WI38 (cell line): ENCODE data around the gene MYL10.
"Not testable (repeated sequence)": the region's sequence is repeated elsewhere in the genome, so short reads cannot be mapped to it uniquely, and the experiment has no call there.

Experiments
- H3K4me3 ChIP-seq: 2 replicates; pipeline ENCODE4 v1.5.1; 2011; ENCODE audit warnings: low read depth, mild to moderate bottlenecking, control low read depth, low read length
- TF ChIP-seq, protein P1 (sequence below): IDR thresholded peaks from 2 replicates; pipeline ENCODE4 v1.5.1; 2012; ENCODE audit warnings: low read depth, mild to moderate bottlenecking, control low read depth, low read length

MYL10 gene

DNA sequence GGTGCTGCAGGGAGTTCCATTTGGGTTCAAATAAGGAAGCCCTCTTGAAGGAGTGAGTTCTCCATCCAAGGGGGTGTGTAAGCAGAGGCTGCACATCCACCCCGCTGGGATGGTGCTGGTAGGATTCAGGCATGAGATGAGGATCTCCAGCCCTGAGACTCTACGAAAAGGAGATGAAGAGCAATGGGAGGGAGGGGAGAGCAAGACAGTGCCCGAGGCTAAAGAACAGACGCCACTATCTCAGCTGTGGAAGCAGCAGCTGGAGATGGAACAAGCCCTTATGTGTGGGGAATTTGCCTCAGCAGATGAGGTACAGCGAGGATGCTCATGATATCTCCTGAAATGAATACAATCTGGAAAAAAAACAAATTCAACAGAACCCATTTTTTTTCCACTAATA is 28.1 kb upstream of the MYL10 start:
- H3K4me3 ChIP-seq = no peak overlapping the region
- TF ChIP-seq, protein P1, sequence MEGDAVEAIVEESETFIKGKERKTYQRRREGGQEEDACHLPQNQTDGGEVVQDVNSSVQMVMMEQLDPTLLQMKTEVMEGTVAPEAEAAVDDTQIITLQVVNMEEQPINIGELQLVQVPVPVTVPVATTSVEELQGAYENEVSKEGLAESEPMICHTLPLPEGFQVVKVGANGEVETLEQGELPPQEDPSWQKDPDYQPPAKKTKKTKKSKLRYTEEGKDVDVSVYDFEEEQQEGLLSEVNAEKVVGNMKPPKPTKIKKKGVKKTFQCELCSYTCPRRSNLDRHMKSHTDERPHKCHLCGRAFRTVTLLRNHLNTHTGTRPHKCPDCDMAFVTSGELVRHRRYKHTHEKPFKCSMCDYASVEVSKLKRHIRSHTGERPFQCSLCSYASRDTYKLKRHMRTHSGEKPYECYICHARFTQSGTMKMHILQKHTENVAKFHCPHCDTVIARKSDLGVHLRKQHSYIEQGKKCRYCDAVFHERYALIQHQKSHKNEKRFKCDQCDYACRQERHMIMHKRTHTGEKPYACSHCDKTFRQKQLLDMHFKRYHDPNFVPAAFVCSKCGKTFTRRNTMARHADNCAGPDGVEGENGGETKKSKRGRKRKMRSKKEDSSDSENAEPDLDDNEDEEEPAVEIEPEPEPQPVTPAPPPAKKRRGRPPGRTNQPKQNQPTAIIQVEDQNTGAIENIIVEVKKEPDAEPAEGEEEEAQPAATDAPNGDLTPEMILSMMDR = no peak

DNA sequence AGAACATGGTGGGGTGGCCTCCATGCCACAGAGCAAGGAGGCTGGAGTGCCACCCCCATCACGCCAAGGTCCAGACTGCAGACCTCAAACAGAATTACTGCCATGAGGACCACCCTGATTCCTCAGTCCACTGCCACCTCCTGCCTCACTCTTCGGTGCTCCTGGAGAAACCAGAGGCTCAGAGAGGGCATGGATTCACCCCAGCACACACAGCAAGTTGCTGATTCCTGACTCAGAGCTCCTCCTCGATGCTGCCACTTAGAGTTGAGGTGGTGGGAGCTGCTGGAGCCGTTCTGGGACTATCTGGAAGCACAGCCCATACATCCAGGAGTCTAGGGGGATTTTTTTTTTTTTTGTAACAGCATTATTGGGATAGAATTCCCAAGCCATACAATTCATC is 22.0 kb upstream of the MYL10 start:
- TF ChIP-seq, protein P1 = no peak
- no peak overlapping the region for H3K4me3 ChIP-seq

DNA sequence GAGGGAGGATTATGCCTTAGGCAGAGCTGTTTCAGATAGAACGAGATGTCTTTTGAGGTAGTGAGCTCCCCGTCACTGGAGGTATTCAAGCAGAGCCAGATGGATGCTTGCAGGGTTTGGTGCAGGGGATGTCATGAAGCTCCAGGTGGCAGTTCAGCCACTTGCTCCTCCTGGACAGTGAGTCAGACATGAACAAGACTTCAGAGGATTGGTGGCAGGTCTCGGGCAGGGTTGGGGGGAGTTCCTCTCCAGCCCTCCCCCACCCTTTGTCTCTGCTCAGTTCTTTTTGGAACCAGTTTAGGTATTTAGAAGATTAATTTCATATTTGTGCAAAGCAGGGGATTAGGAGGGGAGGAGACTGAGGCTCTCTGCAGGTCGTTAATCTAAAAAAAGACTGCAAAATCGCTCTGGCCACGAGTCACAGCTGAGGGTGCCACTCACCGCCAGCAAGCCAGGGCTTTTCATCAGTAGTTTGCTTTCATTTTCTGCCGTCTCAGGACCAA is 21.5 kb upstream of the MYL10 start:
- TF ChIP-seq, protein P1 = no peak
- H3K4me3 ChIP-seq = no peak overlapping the region

DNA sequence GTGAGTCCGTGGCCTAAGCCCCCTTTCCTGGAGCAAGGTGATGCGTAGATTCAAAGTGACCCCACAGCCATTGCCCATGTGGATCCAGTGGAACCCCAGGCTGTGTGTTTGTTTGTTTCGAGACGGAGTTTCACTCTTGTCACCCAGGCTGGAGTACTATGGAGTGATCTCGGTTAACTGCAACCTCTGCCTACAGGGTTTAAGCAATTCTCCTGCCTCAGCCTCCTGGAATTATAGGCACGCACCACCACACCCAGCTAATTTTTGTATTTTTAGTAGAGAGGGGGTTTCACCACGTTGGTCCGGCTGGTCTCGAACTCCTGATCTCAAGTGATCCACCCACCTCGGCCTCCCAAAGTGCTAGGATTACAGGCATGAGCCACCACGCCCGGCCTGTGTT is 18.8 kb upstream of the MYL10 start:
- not testable (repeated sequence) for H3K4me3 ChIP-seq

DNA sequence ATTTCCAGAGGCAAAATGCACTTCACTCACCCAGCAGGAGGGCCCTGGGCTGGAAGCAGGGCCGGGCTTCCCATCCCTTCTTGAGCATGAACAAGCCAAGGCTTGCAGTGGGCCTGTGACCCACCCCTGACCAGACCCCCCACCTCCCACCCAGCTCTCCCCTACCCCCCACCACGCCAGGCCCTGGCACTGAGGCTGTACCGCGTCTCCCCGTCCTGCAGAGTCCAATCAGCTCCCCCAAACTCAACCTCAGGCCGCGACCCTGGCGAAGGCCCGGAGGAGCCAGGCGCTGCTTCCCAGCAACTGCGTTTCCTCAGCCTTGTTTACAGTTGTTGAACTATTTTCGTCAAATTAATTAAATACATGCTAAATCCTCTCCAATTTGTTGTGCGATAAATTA is 16.9 kb upstream of the MYL10 start:
- TF ChIP-seq, protein P1 = no peak
- no peak overlapping the region for H3K4me3 ChIP-seq

DNA sequence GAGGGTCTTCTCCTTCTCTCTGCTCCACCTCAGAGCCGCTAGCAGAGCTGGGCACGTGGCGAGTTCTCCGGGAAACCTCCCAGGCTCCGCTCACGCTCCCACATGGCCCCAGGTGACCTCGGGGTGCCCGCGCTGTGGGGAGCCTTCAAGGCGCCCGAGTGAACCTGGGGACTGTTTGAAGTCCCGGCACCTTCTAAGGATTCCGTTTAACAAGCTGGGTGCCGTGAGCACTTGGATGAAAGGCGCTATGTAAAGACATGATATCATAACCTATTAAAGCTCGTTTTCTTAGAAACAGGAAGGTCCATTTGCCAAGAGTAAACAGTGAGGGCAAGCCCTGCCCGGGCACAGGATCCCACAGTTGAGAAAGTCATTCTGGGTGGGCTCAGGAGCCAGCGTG is 15.8 kb upstream of the MYL10 start:
- H3K4me3 ChIP-seq = no peak overlapping the region
- TF ChIP-seq, protein P1 = no peak

DNA sequence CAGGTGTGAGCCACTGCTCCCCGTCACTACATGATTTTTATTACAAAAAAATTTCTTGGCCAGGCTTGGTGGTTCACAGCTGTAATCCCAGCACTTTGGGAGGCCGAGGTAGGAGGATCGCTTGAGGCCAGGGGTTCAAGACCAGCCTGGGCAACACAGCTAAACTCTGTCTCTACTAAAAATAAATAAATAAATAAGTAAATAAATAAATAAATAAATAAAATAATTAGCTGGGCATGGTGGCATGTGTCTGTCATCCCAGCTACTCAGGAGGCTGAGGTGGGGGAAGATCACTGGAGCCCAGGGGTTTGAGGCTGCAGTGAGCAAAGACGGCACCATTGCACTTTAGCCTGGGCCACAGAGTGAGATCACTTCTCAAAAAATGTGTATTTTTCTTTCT is 10.0 kb upstream of the MYL10 start:
- H3K4me3 ChIP-seq = not testable (repeated sequence)

DNA sequence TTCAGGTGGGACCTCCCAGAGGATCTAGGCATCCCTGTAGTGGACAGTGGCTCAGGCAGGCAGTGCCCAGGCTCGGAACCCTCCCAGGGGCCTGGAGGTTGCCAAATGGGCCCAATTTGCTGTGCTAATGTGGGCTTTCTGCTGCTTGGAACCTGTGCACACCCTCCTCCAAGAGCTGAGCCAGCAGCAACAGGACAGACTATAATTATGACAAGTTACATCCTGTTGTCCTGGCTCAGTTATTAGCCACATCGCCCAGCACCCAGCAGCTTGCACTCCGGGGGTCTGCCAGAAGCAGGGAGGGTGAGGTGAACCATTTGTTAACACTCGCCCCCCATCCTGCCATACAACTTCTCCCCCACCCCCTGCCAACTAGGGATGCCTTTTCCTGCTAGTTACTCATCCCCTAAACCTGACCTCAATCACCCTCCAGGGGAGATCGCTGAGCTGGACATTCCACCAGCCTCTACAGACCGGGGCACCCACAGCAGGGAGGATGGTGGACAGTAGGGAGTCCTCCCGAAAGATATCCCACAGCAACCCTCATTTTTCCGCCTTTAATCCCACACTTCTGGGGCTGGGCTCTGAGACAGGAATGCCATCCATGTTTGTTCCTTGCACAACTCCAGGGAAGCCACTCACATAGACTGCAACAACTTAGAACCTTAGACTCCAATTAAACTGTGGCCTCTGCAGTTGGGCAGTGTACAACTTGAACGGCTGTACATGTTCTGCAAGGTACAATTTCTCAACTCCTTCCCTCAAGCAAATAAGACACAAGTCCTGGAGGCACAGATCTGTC is 7.9 kb upstream of the MYL10 start:
- TF ChIP-seq, protein P1 = no peak
- no peak overlapping the region for H3K4me3 ChIP-seq
